Thyroid gland (tissue), 4 donors: ENCODE measurements around the gene LAMP1.

Experiments used
- CTCF ChIP-seq, 6 experiments: fragments of 200-600 bp in 3 of 6; fragments of 450-650 bp in 3 of 6; sonication (generic) in 3 of 6; IDR thresholded peaks; one replicate each; pipeline ENCODE4 v1.5.1; 2016 to 2019; ENCODE audit warnings: antibody characterized with exemption in 6 of 6, mild to moderate bottlenecking in 2 of 6, inconsistent platforms in 1 of 6, moderate library complexity in 1 of 6
- POLR2A ChIP-seq, 2 donors: fragments of 450-650 bp; IDR thresholded peaks; one replicate each; pipeline ENCODE4 v1.6.1; 2017; ENCODE audit warnings: antibody characterized with exemption in 2 of 2, mild to moderate bottlenecking in 2 of 2, moderate library complexity in 1 of 2

GRCh38 chr13:113327766-113328471 lies 30.9 kb downstream of the LAMP1 start:
- TF ChIP-seq CTCF (IDR thresholded peaks at IDR 0.05): no peak
- TF ChIP-seq POLR2A (IDR thresholded peaks at IDR 0.05): no peak
